Measurements from ENCODE around the gene ATAT1. TPM values are rescaled to one million over a fixed set of nuclear protein-coding genes. Genes with fewer than 3 reads are reported as not detected.

ATAT1 gene
- 3.4 and 5.1 TPM in 2 replicates for total RNA-seq

DNA sequence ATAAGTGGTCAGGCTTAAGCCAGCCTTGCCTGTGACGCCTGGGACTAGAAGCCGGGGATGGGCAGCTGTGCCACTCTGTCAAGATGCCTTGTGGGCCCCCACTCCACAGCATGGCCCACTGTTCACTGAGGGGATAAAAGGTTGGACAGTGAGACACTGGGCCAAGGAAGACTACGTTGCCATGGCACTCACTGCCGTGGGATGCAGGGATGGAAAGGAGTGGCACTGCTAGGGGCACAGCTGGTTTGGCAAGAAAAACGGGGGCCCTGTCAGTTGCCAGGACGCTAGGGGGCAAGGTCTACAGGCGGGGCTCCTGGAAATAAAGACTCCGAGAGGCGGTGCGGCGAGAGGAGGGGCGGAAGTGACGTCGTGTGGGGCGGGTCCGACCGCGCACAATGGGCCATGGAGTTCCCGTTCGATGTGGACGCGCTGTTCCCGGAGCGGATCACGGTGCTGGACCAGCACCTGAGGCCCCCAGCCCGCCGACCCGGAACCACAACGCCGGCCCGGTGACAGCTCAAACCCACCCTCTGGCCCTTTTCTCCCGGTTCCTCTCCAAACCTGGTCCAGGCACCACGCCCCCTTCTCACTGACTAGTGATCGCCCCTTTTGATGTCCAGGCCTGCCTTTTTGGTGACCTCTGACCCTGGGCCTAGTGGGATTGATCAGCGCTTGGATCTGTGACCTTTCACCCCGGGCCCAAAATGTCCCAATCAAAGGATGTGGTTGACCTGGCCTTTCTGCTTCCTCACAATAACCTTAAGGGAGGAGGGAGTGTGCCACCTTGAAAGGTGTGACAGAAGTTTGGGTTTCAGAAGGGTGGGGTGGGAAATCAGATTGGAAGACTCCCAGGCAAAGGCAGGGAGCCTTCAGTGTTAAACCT, at the start of gene ATAT1:
Gene ATAT1, plus strand, starts transcription at position 391 of the 883 bp plus-strand sequence.

DNA sequence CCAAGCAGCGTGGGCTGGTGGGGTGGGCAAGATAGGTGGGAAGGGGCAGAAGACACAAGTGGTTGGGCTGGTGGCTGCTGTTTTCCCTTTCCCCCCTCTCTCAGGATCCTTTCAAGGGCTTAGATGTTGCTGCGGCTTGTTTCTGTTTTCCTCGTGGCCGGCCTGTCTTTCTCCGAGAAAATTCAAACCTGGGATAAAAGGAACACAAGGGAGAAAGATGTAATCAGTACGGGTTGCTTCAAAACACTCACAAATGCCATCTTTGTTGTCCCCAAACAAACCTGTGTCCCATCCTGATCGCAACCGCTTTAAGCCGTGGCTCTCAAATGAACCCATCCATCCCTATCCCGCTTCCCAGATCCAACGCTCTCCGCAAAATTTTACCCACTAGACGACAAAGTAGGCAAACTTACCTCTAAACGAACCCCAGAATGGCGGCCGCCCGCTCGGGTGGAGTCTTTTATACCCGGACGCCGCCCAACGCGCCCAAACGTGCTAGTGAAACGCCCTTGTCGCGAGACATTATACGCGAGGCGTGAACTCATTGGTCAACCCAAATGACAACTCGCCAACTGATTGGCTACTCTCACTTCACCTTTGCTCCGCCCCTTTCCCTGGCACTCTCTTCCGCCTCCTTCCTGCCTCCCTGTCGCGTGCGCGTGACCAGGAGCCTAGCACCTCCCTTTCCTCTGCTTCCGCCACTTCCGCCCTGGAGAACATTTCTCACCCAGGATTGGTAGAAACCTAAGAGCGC, 9.7 kb upstream of the ATAT1 start, which contains the start of gene PPP1R10:
Gene PPP1R10, minus strand, starts transcription at position 433 of the 754 bp plus-strand sequence. CDS start 7,299 bp downstream, outside the sequence.

DNA sequence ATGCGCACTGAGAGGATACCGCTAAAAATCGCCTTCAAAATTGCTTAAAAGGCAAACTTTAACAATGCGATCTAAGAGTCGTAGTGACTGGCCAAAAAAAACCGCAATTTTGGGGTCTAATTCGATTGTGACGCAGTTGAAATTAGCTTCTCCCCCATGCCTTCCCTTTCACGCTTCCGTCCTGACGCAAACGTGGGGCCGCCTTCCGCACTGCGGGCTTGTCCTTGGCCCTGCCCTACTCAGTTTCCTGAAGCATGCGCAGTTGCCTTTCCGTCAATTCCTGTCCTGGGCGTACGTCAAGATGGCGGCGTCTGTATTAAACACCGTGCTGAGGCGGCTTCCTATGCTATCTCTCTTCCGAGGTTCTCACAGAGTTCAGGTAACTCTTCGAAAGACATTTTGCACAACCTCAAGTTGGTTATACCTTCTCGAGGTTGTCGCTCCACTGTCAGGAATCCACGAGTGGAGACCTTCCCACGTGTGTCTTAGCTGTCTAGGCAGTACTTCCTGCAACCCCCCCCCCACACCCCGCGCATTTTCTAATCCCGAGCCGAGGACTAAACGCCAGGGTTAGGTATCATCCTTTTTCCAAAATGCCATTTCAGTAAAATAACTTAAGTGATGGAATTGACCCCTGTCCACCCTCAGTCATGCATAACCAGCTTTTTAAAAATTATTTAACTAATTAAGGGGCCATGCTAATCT, 9.0 kb upstream of the ATAT1 start, which contains the start of gene MRPS18B:
Gene MRPS18B, plus strand, starts transcription at position 276 of the 705 bp plus-strand sequence. Its CDS starts 26 bp downstream, at position 302.

DNA sequence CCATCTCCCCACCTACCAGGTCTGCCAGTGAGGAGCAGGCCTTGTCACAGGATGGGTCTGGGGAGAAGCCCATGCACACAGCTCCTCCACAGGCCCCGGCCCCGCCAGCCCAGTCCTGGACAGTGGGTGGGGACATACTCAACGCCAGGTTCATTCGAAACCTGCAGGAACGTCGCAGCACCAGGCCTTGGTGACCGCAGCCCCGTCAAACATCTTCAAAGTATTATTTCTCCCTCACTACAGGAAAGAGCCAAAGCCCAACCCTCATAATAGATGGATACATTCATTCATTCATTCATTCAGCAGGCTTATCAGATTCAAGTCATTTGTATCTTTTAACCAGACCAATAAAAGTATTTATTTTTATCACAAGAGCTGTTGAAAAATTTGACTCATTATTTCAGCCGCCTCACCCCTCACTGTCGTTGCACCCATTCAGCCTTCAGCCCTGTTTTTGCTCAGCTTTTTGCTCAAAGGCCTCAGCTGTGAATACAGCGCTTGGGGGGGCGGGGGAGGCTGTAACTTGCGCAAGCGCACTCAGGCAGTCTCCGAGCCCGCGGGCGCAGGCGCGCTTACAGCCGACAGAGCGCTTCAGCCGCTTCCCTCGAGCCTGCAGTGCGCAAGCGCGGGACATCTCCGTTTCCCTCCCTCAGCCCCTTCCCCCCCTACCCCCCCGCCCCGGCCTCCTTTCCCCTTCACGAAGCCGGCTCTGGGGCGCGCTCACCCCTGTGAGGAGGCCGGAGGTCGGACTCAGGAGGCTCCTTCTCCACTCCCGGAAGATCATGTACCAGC, 20.0 kb downstream of the ATAT1 start, which contains the start of gene C6orf136:
Gene C6orf136, plus strand, starts transcription at position 684 of the 792 bp plus-strand sequence. Its CDS starts 99 bp downstream, at position 783.

DNA sequence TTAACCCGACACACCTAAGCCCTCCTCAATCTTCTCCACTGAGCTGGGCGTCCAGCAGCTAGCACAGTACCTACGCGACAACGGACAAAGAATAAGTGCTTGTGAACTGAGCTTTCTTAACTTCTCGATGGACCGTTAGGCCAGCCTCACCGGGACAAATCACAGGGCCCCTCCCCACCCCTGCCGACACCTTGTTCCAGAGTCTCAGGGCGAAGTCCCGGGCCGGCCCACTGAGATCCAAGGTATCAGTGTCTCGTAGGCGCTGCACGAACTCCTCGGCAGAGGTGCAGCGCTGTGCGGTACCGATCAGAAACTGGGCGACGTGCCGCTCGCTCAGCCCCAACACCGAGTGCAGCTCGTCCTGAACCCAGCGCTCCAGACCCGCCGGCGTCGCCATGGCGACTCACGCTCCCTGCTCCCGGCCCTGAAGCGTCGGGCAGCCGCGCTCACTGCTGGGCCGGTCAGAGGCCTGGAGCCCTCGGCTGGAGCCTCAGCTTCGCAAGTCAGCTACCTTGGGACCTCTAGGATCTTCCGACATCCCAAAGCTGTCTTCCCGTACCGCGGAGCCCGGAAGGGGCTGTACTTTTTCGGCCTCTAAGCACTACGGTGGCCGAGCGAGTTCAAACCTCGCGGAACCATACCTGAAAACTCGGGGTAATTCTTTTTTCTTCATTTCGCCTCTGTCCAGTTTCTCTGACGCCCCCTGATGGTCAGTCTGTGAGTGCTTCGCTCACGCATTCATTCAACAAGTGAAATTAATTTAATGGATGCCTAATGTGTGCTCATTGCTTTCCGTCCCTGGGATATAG, 46.0 kb downstream of the ATAT1 start, which contains the start of gene DHX16:
Gene DHX16, minus strand, starts transcription at position 562 of the 809 bp plus-strand sequence. Its CDS starts 165 bp downstream, at position 397.

DNA sequence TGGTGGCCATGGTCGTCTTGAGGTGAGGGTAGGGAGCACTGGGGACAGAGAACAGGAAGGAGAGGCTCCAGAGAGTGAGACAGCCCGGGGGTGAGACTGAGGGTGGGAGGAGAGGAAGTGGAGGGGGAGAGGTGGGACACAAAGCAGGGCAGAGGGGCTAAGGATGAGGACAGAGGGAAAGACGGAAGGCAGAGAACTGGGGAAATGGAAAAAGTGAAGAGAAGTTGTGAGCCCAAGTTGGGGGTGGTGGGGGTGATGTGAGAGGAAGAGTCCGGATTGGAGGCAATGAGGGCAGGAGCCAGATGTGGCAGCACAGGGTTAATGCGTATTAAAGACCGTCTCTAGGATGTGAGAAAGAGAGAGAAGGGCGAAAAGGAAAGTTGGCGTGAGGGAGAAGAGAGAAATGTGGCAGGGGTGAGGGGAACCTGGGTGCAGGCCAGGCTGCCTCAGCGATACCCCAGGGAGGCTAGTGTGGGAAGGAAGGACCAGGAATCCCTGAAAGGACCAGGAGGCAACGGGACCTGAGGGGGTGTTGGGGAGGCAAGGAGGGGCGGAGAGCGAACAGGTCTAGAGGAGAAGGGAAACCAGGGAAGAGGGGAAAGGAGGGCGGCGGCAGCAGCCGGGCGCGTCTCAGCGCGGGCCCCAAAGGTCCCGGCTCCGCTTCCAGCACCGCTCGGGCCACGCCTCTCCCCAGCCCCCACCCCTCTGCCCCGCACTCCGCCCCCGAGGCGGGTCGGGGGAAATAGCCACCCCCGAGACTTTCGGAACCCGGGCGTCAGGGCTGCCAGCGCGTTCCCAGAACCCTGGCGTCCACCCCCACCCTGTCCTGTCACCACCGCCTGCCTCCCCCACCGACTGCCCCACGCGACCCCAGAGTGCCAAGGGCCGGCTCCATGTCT, 59.6 kb downstream of the ATAT1 start, which contains the start of gene PPP1R18:
Gene PPP1R18, minus strand, starts transcription at position 637 of the 899 bp plus-strand sequence. Its CDS starts 627 bp downstream, at position 10.

DNA sequence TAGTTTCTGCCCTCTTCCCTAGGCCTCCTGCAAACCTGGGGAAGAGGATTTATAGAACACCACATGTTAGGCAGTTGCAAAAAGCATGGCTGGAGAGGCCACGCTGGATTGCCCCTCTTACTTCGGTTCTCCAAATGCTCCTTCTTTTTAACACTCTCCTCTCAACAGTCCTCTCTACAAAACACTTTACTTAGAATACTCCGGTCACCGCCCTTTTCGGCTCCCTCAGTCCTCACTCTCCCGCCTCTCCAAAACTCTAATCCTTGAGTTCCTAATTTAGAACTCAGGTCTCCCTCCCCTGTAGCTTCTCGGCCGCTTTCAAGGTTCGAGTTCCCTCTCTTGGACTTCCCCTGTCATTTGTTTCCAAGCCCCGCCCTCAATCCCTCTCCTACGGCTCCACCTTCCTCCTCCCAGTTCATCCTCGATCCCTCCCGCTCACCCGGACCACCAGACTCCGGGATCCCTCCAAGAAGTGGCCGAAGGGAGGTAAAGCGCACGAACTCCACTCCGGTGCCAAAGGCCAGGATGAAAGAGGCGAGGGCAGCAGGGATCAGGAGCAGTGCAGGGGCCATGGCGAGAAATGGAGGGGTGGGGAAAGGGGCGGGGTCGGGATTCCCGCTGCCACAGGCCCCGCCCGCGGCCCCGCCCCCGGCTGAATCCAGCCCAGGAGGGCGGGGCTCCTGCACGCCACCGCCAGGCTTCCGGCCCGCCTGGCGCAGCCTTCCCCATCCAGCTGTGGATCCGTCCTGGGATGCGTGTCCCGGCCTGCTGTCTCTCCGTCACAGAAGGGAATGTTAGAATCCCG, 63.9 kb downstream of the ATAT1 start, which contains the start of gene NRM:
Gene NRM, minus strand, starts transcription at position 582 of the 805 bp plus-strand sequence. Its CDS starts 10 bp downstream, at position 572.

Other genes with a start within 250 kb of the ATAT1 start
- gene HLA-E, start 137.4 kb upstream of the ATAT1 start, total RNA-seq, result 166 and 211 TPM in 2 replicates
- gene GNL1, start 70.4 kb upstream of the ATAT1 start, total RNA-seq, result 56.8 and 62.1 TPM in 2 replicates
- 3.6 and 4.5 TPM in 2 replicates for gene PRR3, start 69.6 kb upstream of the ATAT1 start, total RNA-seq
- 45.4 and 62.5 TPM in 2 replicates for gene ABCF1, start 55.4 kb upstream of the ATAT1 start, total RNA-seq
- gene PPP1R10, start 9.6 kb upstream of the ATAT1 start, total RNA-seq, result 18.0 and 20.0 TPM in 2 replicates
- 55.4 and 87.9 TPM in 2 replicates for gene MRPS18B, start 9.0 kb upstream of the ATAT1 start, total RNA-seq
- gene C6orf136, start 20.3 kb downstream of the ATAT1 start, total RNA-seq, result 3.6 and 3.9 TPM in 2 replicates
- 39.2 and 51.0 TPM in 2 replicates for gene DHX16, start 46.1 kb downstream of the ATAT1 start, total RNA-seq
- gene PPP1R18, start 59.8 kb downstream of the ATAT1 start, total RNA-seq, result 49.8 and 53.6 TPM in 2 replicates
- 2.2 and 4.0 TPM in 2 replicates for gene NRM, start 64.1 kb downstream of the ATAT1 start, total RNA-seq
- 4.6 and 13.2 TPM in 2 replicates for gene MDC1, start 90.4 kb downstream of the ATAT1 start, total RNA-seq
- 508 and 873 TPM in 2 replicates for gene TUBB, start 93.5 kb downstream of the ATAT1 start, total RNA-seq
- gene FLOT1, start 115.8 kb downstream of the ATAT1 start, total RNA-seq, result 154 and 155 TPM in 2 replicates
- gene IER3, start 117.7 kb downstream of the ATAT1 start, total RNA-seq, result 41.9 and 49.7 TPM in 2 replicates